ENCODE results near the gene PEX26.

DNA sequence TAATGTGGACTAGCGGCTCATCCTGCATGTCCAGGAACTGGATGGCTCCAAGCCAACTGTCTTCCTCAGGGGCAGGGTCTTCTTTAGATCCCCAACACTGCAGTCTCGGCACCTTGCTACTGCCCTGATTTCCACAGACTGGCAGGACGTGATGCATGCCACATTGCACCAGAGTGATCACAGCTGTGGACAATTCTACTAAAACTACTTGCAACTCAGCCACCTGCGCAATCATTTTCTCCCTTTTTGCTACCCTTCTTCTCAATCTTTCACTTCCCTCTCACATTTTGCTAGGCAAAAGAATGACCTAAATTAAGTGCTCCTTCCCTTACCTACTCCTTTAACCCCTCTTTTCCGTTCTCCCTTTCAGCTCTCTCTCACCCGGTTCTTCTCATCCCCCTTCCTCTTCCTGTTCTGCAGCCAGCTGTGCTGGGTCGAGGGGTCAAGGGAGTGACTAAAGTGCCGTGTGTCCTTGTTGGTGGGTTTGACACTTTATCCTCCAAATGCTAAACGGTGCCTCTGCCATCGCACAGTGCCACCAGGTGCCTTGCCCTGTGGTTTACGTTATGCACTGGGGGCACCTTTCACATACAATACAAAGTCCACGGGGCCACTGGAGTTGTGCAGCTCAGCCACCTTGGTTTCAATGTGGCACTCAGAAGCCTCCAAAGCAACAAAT, 11.5 kb upstream of the PEX26 start:
- TF ChIP-seq, protein P1, sequence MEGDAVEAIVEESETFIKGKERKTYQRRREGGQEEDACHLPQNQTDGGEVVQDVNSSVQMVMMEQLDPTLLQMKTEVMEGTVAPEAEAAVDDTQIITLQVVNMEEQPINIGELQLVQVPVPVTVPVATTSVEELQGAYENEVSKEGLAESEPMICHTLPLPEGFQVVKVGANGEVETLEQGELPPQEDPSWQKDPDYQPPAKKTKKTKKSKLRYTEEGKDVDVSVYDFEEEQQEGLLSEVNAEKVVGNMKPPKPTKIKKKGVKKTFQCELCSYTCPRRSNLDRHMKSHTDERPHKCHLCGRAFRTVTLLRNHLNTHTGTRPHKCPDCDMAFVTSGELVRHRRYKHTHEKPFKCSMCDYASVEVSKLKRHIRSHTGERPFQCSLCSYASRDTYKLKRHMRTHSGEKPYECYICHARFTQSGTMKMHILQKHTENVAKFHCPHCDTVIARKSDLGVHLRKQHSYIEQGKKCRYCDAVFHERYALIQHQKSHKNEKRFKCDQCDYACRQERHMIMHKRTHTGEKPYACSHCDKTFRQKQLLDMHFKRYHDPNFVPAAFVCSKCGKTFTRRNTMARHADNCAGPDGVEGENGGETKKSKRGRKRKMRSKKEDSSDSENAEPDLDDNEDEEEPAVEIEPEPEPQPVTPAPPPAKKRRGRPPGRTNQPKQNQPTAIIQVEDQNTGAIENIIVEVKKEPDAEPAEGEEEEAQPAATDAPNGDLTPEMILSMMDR (IDR thresholded peaks at IDR 0.05), result no peak
- TF ChIP-seq EP300 (IDR thresholded peaks at IDR 0.05; ENCODE audit: low read depth), result no peak
- no peak for TF ChIP-seq POLR2A (IDR thresholded peaks at IDR 0.05)

Data from transverse colon (tissue), 3 donors.